ENCODE measurements around the gene AUH. TPM values are rescaled to one million over a fixed set of nuclear protein-coding genes. Genes with fewer than 3 reads are reported as not detected.

AUH gene
- total and polyA plus RNA-seq, 9 of the 15 experiments (the other 6 are each of a cell fraction or from before 2014, with no cell fraction given) = 3.4 to 29.0 (median 10.1) TPM

GRCh38 chr9:91164724-91165520 lies 196.8 kb downstream of the AUH start (continued):
- TF ChIP-seq, protein P1, sequence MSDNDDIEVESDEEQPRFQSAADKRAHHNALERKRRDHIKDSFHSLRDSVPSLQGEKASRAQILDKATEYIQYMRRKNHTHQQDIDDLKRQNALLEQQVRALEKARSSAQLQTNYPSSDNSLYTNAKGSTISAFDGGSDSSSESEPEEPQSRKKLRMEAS (CRISPR knock-in tag; IDR thresholded peaks at IDR 0.05) = peak; percentile 81
- TF ChIP-seq, protein P2, sequence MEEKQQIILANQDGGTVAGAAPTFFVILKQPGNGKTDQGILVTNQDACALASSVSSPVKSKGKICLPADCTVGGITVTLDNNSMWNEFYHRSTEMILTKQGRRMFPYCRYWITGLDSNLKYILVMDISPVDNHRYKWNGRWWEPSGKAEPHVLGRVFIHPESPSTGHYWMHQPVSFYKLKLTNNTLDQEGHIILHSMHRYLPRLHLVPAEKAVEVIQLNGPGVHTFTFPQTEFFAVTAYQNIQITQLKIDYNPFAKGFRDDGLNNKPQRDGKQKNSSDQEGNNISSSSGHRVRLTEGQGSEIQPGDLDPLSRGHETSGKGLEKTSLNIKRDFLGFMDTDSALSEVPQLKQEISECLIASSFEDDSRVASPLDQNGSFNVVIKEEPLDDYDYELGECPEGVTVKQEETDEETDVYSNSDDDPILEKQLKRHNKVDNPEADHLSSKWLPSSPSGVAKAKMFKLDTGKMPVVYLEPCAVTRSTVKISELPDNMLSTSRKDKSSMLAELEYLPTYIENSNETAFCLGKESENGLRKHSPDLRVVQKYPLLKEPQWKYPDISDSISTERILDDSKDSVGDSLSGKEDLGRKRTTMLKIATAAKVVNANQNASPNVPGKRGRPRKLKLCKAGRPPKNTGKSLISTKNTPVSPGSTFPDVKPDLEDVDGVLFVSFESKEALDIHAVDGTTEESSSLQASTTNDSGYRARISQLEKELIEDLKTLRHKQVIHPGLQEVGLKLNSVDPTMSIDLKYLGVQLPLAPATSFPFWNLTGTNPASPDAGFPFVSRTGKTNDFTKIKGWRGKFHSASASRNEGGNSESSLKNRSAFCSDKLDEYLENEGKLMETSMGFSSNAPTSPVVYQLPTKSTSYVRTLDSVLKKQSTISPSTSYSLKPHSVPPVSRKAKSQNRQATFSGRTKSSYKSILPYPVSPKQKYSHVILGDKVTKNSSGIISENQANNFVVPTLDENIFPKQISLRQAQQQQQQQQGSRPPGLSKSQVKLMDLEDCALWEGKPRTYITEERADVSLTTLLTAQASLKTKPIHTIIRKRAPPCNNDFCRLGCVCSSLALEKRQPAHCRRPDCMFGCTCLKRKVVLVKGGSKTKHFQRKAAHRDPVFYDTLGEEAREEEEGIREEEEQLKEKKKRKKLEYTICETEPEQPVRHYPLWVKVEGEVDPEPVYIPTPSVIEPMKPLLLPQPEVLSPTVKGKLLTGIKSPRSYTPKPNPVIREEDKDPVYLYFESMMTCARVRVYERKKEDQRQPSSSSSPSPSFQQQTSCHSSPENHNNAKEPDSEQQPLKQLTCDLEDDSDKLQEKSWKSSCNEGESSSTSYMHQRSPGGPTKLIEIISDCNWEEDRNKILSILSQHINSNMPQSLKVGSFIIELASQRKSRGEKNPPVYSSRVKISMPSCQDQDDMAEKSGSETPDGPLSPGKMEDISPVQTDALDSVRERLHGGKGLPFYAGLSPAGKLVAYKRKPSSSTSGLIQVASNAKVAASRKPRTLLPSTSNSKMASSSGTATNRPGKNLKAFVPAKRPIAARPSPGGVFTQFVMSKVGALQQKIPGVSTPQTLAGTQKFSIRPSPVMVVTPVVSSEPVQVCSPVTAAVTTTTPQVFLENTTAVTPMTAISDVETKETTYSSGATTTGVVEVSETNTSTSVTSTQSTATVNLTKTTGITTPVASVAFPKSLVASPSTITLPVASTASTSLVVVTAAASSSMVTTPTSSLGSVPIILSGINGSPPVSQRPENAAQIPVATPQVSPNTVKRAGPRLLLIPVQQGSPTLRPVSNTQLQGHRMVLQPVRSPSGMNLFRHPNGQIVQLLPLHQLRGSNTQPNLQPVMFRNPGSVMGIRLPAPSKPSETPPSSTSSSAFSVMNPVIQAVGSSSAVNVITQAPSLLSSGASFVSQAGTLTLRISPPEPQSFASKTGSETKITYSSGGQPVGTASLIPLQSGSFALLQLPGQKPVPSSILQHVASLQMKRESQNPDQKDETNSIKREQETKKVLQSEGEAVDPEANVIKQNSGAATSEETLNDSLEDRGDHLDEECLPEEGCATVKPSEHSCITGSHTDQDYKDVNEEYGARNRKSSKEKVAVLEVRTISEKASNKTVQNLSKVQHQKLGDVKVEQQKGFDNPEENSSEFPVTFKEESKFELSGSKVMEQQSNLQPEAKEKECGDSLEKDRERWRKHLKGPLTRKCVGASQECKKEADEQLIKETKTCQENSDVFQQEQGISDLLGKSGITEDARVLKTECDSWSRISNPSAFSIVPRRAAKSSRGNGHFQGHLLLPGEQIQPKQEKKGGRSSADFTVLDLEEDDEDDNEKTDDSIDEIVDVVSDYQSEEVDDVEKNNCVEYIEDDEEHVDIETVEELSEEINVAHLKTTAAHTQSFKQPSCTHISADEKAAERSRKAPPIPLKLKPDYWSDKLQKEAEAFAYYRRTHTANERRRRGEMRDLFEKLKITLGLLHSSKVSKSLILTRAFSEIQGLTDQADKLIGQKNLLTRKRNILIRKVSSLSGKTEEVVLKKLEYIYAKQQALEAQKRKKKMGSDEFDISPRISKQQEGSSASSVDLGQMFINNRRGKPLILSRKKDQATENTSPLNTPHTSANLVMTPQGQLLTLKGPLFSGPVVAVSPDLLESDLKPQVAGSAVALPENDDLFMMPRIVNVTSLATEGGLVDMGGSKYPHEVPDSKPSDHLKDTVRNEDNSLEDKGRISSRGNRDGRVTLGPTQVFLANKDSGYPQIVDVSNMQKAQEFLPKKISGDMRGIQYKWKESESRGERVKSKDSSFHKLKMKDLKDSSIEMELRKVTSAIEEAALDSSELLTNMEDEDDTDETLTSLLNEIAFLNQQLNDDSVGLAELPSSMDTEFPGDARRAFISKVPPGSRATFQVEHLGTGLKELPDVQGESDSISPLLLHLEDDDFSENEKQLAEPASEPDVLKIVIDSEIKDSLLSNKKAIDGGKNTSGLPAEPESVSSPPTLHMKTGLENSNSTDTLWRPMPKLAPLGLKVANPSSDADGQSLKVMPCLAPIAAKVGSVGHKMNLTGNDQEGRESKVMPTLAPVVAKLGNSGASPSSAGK (IDR thresholded peaks at IDR 0.05) = peak; percentile 74
- TF ChIP-seq MXI1 (IDR thresholded peaks at IDR 0.05; ENCODE audit: low read depth, low read length) (0 out of 2 replicates have a peak, but pooled peaks have one; percentile 41), CBFA2T2 (conservative IDR thresholded peaks at IDR 0.05) (peak; percentile 87), MTA3 (IDR thresholded peaks at IDR 0.05; ENCODE audit: borderline replicate concordance) (peak; percentile 69; the same call in 1 of the 2 replicates), ZBTB9 (CRISPR knock-in tag; IDR thresholded peaks at IDR 0.05) (peak; percentile 87), TSHZ1 (CRISPR knock-in tag; IDR thresholded peaks at IDR 0.05) (no peak), ZBTB2 (IDR thresholded peaks at IDR 0.05) (no peak)

Measured in K562 (cell line).